Measurements from ENCODE around the gene LIX1L. TPM values are rescaled to one million over a fixed set of nuclear protein-coding genes. Genes with fewer than 3 reads are reported as not detected.

Gene LIX1L
- total and polyA plus RNA-seq, 2 of the 4 experiments (the other 2 are of a cell fraction), result 14.7 to 28.8 TPM

- H3K79me1 ChIP-seq (ENCODE audit: low read depth in 1 of 2, low read length in 2 of 2), result peaks cover 16 to 25% of the 10 kb centered on the region in 2 experiments
Observed at GRCh38 chr1:145942405-145942804, 15.4 kb downstream of the LIX1L start.

More at GRCh38 chr1:145942405-145942804, 15.4 kb downstream of the LIX1L start:
- Histone ChIP-seq H3K23ac (ENCODE audit: low read depth, low read length) (no peak overlapping the region), H3K4me3 (ENCODE audit: insufficient read depth, low read depth, low read length) (no peak overlapping the region), H2AFZ (replicated peaks; ENCODE audit: low read length, poor library complexity) (no peak overlapping the region), H3K56ac (ENCODE audit: extremely low read depth, insufficient read depth, low read length) (no peak overlapping the region), H4K91ac (ENCODE audit: insufficient read depth, low read depth, low read length) (no peak overlapping the region), H3K36me3 (ENCODE audit: control insufficient read depth, insufficient read depth, low read length) (peaks cover 12% of the 10 kb centered on the region), H2BK120ac (ENCODE audit: low read depth, low read length) (no peak overlapping the region), H3K4ac (ENCODE audit: low read depth, low read length) (no peak overlapping the region), H3K9ac (ENCODE audit: low read depth, low read length) (no peak overlapping the region), H4K8ac (ENCODE audit: low read depth in 2 of 2, low read length in 2 of 2) (no peak overlapping the region), H3K14ac (replicated peaks; ENCODE audit: low read depth, low read length) (no peak overlapping the region), H2BK20ac (ENCODE audit: low read depth, low read length) (no peak overlapping the region), H3K18ac (ENCODE audit: low read depth, low read length) (no peak overlapping the region), H2AK9ac (replicated peaks; ENCODE audit: low read depth, low read length, poor library complexity) (no peak overlapping the region), H4K20me1 (ENCODE audit: insufficient read depth, low read length) (no peaks in the 10 kb centered on the region), H2BK15ac (ENCODE audit: low read depth, low read length) (no peak overlapping the region), H3K9me3 (ENCODE audit: control insufficient read depth, insufficient read depth, low read length) (no peaks in the 10 kb centered on the region), H3K4me1 (ENCODE audit: control insufficient read depth, insufficient read depth, low read length) (no peaks in the 10 kb centered on the region), H3K4me2 (ENCODE audit: low read depth, low read length) (no peak overlapping the region), H3K9me1 (ENCODE audit: insufficient read depth, low read length) (no peaks in the 10 kb centered on the region), H2AK5ac (ENCODE audit: low read depth, low read length) (no peak overlapping the region), H3K27ac (ENCODE audit: insufficient read depth, low read length) (no peak overlapping the region), H2BK5ac (ENCODE audit: low read depth, low read length, poor library complexity, severe bottlenecking) (no peak overlapping the region), H3K27me3 (ENCODE audit: control insufficient read depth, insufficient read depth, low read length) (no peaks in the 10 kb centered on the region), H4K5ac (ENCODE audit: low read depth, low read length) (no peak overlapping the region)
- dilution Hi-C loops (cut with HindIII; ENCODE audit: low sequenced_read_pairs, unreplicated experiment) (no loop called here), intact Hi-C loops (cut with micrococcal nuclease) (no loop called here), in situ Hi-C loops (cut with MboI; ENCODE audit: low sequenced_read_pairs) (no loop called here)
- TF ChIP-seq BHLHE40 (IDR thresholded peaks at IDR 0.05; ENCODE audit: low read depth, low read length) (no peak), RCOR1 (IDR thresholded peaks at IDR 0.05; ENCODE audit: insufficient replicate concordance, low read length) (no peak), MXI1 (IDR thresholded peaks at IDR 0.05; ENCODE audit: borderline replicate concordance, low read depth, low read length) (no peak), USF2 (IDR thresholded peaks at IDR 0.05; ENCODE audit: low read depth, low read length) (no peak), POLR2A (IDR thresholded peaks at IDR 0.05; ENCODE audit: low read depth, low read length) (no peak), RAD21 (IDR thresholded peaks at IDR 0.05; ENCODE audit: low read length) (no peak), NFE2L2 (IDR thresholded peaks at IDR 0.05; ENCODE audit: low read depth, low read length) (no peak), CEBPB (IDR thresholded peaks at IDR 0.05; ENCODE audit: low read depth, low read length) (no peak), FOS (IDR thresholded peaks at IDR 0.05; ENCODE audit: low read depth, low read length) (no peak), RFX5 (IDR thresholded peaks at IDR 0.05; ENCODE audit: low read depth, low read length) (no peak), CHD1 (IDR thresholded peaks at IDR 0.05; ENCODE audit: low read depth, low read length) (no peak), SMC3 (IDR thresholded peaks at IDR 0.05; ENCODE audit: low read depth, low read length) (no peak), MAFK (IDR thresholded peaks at IDR 0.05; ENCODE audit: low read depth, low read length) (no peak), ELK1 (IDR thresholded peaks at IDR 0.05; ENCODE audit: borderline replicate concordance, low read depth, low read length) (no peak), MAZ (IDR thresholded peaks at IDR 0.05; ENCODE audit: borderline replicate concordance, low read depth, low read length) (no peak), CTCF (conservative IDR thresholded peaks at IDR 0.05; ENCODE audit: low read depth, low read length) (no peak)
- ChIA-PET POLR2A (ENCODE audit: unreplicated experiment) (no interaction called here), CTCF (no interaction called here)
- 95% methylated on average over 3 of the region's 4 CpGs; no CpG with 5 or more reads in 1 of the 2 experiments for WGBS, 2 experiments (ENCODE audit: extremely low coverage in 2 of 2, insufficient read length in 1 of 2)
- DNase-seq (no peak), ATAC-seq (ENCODE audit: low read depth) (no peak)
- no TSS peak for BruUV-seq (replicated peaks)

All from IMR-90 (cell line).